Measurements from ENCODE around the gene CYP39A1.

CYP39A1 gene

GRCh38 chr6:46652603-46653438, at the start of gene CYP39A1, which contains the start of gene SLC25A27:
Gene CYP39A1, minus strand, starts transcription at chr6:46652818. Its CDS starts 236 bp downstream, at chr6:46652582.
Gene SLC25A27, plus strand, starts transcription at chr6:46652975. Its CDS starts 218 bp downstream, at chr6:46653193.
- DNase-seq (ENCODE audit: low read depth, low spot score), result peak; percentile 43

- no peak for DNase-seq (ENCODE audit: low read depth, low spot score)
These were observed 47.4 kb upstream of the CYP39A1 start for GRCh38 chr6:46699970-46700369.

- no peak for DNase-seq (ENCODE audit: low read depth, low spot score)
These were observed 38.4 kb upstream of the CYP39A1 start for GRCh38 chr6:46690911-46691451.

- DNase-seq (ENCODE audit: low read depth, low spot score), result no peak
These were observed 37.6 kb upstream of the CYP39A1 start for GRCh38 chr6:46690141-46690755.

GRCh38 chr6:46689657-46690056, 37.0 kb upstream of the CYP39A1 start:
- no peak for DNase-seq (ENCODE audit: low read depth, low spot score)

- no peak for DNase-seq (ENCODE audit: low read depth, low spot score)
These were observed 36.3 kb upstream of the CYP39A1 start for GRCh38 chr6:46688966-46689335.

GRCh38 chr6:46688117-46688965, 35.7 kb upstream of the CYP39A1 start:
- no peak for DNase-seq (ENCODE audit: low read depth, low spot score)

- DNase-seq (ENCODE audit: low read depth, low spot score), result no peak
These were observed 35.0 kb upstream of the CYP39A1 start, which contains the start of gene TDRD6 for GRCh38 chr6:46687619-46688097. Gene TDRD6, plus strand, starts transcription at chr6:46687885. Its CDS starts 244 bp downstream, at chr6:46688129.

GRCh38 chr6:46684771-46685170, 32.2 kb upstream of the CYP39A1 start:
- no peak for DNase-seq (ENCODE audit: low read depth, low spot score)

GRCh38 chr6:46677314-46677654, 24.7 kb upstream of the CYP39A1 start:
- no peak for DNase-seq (ENCODE audit: low read depth, low spot score)

GRCh38 chr6:46676604-46677313, 24.1 kb upstream of the CYP39A1 start:
- no peak for DNase-seq (ENCODE audit: low read depth, low spot score)

GRCh38 chr6:46674410-46674809, 21.8 kb upstream of the CYP39A1 start:
- DNase-seq (ENCODE audit: low read depth, low spot score), result no peak

GRCh38 chr6:46667377-46667776, 14.8 kb upstream of the CYP39A1 start:
- no peak for DNase-seq (ENCODE audit: low read depth, low spot score)

- DNase-seq (ENCODE audit: low read depth, low spot score), result no peak
These were observed 8.9 kb upstream of the CYP39A1 start for GRCh38 chr6:46661483-46661882.

GRCh38 chr6:46657642-46658041, 5.0 kb upstream of the CYP39A1 start:
- DNase-seq (ENCODE audit: low read depth, low spot score), result no peak

- DNase-seq (ENCODE audit: low read depth, low spot score), result no peak
These were observed 3.2 kb upstream of the CYP39A1 start for GRCh38 chr6:46655803-46656202.

- DNase-seq (ENCODE audit: low read depth, low spot score), result no peak
These were observed 999 bp upstream of the CYP39A1 start for GRCh38 chr6:46653439-46654195.

- no peak for DNase-seq (ENCODE audit: low read depth, low spot score)
These were observed 401 bp downstream of the CYP39A1 start for GRCh38 chr6:46652232-46652602.

- DNase-seq (ENCODE audit: low read depth, low spot score), result no peak
These were observed 802 bp downstream of the CYP39A1 start for GRCh38 chr6:46651816-46652215.

GRCh38 chr6:46651006-46651405, 1.6 kb downstream of the CYP39A1 start:
- DNase-seq (ENCODE audit: low read depth, low spot score), result no peak
